HG02763 (cell line): Measurements from ENCODE around the gene NOX5.
"Not testable (repeated sequence)": the region's sequence is repeated elsewhere in the genome, so short reads cannot be mapped to it uniquely, and the experiment has no call there.

Experiments used
- ATAC-seq: cut with Tn5 transposase; IDR thresholded peaks from one replicate; pipeline ENCODE4 v1.9.1; 2021; ENCODE audit warnings: mild to moderate bottlenecking, moderate library complexity; ENCODE audit not compliant: unreplicated experiment

NOX5 gene

GRCh38 chr15:69014454-69014853 is at the start of gene NOX5:
Gene NOX5 (plus strand): TSS chr15:69014695. CDS start chr15:69014736, 41 bp downstream.
- ATAC-seq, result no peak

GRCh38 chr15:68966996-68967395 is 47.5 kb upstream of the NOX5 start:
- ATAC-seq, result no peak

- ATAC-seq, result no peak
Observed at GRCh38 chr15:68967948-68968347, 46.5 kb upstream of the NOX5 start.

GRCh38 chr15:68969298-68969697 is 45.2 kb upstream of the NOX5 start:
- no peak for ATAC-seq

GRCh38 chr15:68972201-68973065 is 42.1 kb upstream of the NOX5 start:
- no peak for ATAC-seq

- ATAC-seq, result not testable (repeated sequence)
Observed at GRCh38 chr15:68975651-68976160, 38.8 kb upstream of the NOX5 start.

- not testable (repeated sequence) for ATAC-seq
Observed at GRCh38 chr15:68977426-68977825, 37.1 kb upstream of the NOX5 start.

- no peak for ATAC-seq
Observed at GRCh38 chr15:68979006-68979405, 35.5 kb upstream of the NOX5 start.

- ATAC-seq, result no peak
Observed at GRCh38 chr15:68979816-68980215, 34.7 kb upstream of the NOX5 start.

- no peak for ATAC-seq
Observed at GRCh38 chr15:68980786-68981185, 33.7 kb upstream of the NOX5 start.

- no peak for ATAC-seq
Observed at GRCh38 chr15:68981941-68982340, 32.6 kb upstream of the NOX5 start.

GRCh38 chr15:68982976-68983563 is 31.4 kb upstream of the NOX5 start:
- ATAC-seq, result no peak

GRCh38 chr15:68983961-68984481 is 30.5 kb upstream of the NOX5 start:
- ATAC-seq, result no peak

- no peak for ATAC-seq
Observed at GRCh38 chr15:68984586-68984985, 29.9 kb upstream of the NOX5 start.

- no peak for ATAC-seq
Observed at GRCh38 chr15:68985361-68985891, 29.1 kb upstream of the NOX5 start.

- ATAC-seq, result no peak
Observed at GRCh38 chr15:68986322-68986721, 28.2 kb upstream of the NOX5 start.

GRCh38 chr15:68987120-68987519 is 27.4 kb upstream of the NOX5 start:
- ATAC-seq, result no peak

- no peak for ATAC-seq
Observed at GRCh38 chr15:68987676-68988075, 26.8 kb upstream of the NOX5 start.

GRCh38 chr15:68989541-68990230 is 24.8 kb upstream of the NOX5 start:
- no peak for ATAC-seq

- ATAC-seq, result no peak
Observed at GRCh38 chr15:68990231-68990991, 24.1 kb upstream of the NOX5 start.
